ENCODE results near the gene TAF11L2.
"Not testable (repeated sequence)": the region's sequence is repeated elsewhere in the genome, so short reads cannot be mapped to it uniquely, and the experiment has no call there.

DNA sequence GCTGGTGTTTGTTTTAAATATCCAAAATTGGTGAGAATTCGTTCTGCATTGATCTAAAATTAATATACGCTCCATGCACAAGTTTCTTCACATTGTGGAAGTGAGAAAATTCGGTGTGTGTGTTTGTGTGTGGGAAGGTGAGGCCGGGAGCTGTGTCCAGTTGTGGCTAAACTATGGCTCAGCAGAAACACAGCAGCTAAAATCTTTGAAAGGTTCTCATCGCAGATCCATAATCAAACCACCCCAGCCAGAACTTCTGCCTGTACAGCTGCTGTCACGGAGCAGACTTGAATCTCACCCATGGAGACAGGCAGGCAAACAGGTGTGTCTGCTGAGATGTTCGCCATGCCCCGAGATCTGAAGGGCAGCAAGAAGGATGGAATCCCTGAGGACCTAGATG lies at the start of gene TAF11L2:
- TF ChIP-seq ESRRG (CRISPR knock-in tag; IDR thresholded peaks at IDR 0.05); BACH2 (CRISPR knock-in tag; IDR thresholded peaks at IDR 0.05; ENCODE audit: borderline replicate concordance); RARB (CRISPR knock-in tag; IDR thresholded peaks at IDR 0.05); CSDC2 (CRISPR knock-in tag; IDR thresholded peaks at IDR 0.05); SNAI2 (CRISPR knock-in tag; IDR thresholded peaks at IDR 0.05); ZNF565 (CRISPR knock-in tag; conservative IDR thresholded peaks at IDR 0.05; ENCODE audit: low read depth); ZC3H10 (CRISPR knock-in tag; IDR thresholded peaks at IDR 0.05); ZFP3 (CRISPR knock-in tag; IDR thresholded peaks at IDR 0.05); OSR1 (CRISPR knock-in tag; IDR thresholded peaks at IDR 0.05): not testable (repeated sequence)
- TF ChIP-seq, protein P1, sequence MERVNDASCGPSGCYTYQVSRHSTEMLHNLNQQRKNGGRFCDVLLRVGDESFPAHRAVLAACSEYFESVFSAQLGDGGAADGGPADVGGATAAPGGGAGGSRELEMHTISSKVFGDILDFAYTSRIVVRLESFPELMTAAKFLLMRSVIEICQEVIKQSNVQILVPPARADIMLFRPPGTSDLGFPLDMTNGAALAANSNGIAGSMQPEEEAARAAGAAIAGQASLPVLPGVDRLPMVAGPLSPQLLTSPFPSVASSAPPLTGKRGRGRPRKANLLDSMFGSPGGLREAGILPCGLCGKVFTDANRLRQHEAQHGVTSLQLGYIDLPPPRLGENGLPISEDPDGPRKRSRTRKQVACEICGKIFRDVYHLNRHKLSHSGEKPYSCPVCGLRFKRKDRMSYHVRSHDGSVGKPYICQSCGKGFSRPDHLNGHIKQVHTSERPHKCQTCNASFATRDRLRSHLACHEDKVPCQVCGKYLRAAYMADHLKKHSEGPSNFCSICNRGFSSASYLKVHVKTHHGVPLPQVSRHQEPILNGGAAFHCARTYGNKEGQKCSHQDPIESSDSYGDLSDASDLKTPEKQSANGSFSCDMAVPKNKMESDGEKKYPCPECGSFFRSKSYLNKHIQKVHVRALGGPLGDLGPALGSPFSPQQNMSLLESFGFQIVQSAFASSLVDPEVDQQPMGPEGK (CRISPR knock-in tag; IDR thresholded peaks at IDR 0.05; ENCODE audit: borderline replicate concordance): not testable (repeated sequence)
- TF ChIP-seq, protein P2, sequence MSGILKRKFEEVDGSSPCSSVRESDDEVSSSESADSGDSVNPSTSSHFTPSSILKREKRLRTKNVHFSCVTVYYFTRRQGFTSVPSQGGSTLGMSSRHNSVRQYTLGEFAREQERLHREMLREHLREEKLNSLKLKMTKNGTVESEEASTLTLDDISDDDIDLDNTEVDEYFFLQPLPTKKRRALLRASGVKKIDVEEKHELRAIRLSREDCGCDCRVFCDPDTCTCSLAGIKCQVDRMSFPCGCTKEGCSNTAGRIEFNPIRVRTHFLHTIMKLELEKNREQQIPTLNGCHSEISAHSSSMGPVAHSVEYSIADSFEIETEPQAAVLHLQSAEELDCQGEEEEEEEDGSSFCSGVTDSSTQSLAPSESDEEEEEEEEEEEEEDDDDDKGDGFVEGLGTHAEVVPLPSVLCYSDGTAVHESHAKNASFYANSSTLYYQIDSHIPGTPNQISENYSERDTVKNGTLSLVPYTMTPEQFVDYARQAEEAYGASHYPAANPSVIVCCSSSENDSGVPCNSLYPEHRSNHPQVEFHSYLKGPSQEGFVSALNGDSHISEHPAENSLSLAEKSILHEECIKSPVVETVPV (CRISPR knock-in tag; IDR thresholded peaks at IDR 0.05): not testable (repeated sequence)

Measured in SK-N-SH treated with all-trans-retinoic acid at 6 μM for 48 hours (cell line).